GM21825 (cell line): Measurements from ENCODE around the gene FOXQ1.
"Not testable (repeated sequence)": the region's sequence is repeated elsewhere in the genome, so short reads cannot be mapped to it uniquely, and the experiment has no call there.

ENCODE experiments used
- ATAC-seq: cut with Tn5 transposase; IDR thresholded peaks from one replicate; pipeline ENCODE4 v1.9.1; 2021; ENCODE audit warnings: mild to moderate bottlenecking, moderate library complexity; ENCODE audit not compliant: unreplicated experiment

FOXQ1 gene

GRCh38 chr6:1321738-1322137 lies 9.8 kb downstream of the FOXQ1 start:
- ATAC-seq, result no peak

- no peak for ATAC-seq
These were observed 10.3 kb downstream of the FOXQ1 start for GRCh38 chr6:1322156-1322555.

GRCh38 chr6:1322696-1323219 lies 10.9 kb downstream of the FOXQ1 start:
- ATAC-seq, result no peak

- ATAC-seq, result no peak
These were observed 13.0 kb downstream of the FOXQ1 start for GRCh38 chr6:1324936-1325335.

- no peak for ATAC-seq
These were observed 13.8 kb downstream of the FOXQ1 start for GRCh38 chr6:1325461-1326309.

- ATAC-seq, result no peak
These were observed 14.7 kb downstream of the FOXQ1 start for GRCh38 chr6:1326535-1327121.

GRCh38 chr6:1327630-1328029 lies 15.7 kb downstream of the FOXQ1 start:
- no peak for ATAC-seq

GRCh38 chr6:1328129-1328800 lies 16.4 kb downstream of the FOXQ1 start:
- no peak for ATAC-seq

- no peak for ATAC-seq
These were observed 17.8 kb downstream of the FOXQ1 start for GRCh38 chr6:1329708-1330107.

- no peak for ATAC-seq
These were observed 22.8 kb downstream of the FOXQ1 start for GRCh38 chr6:1334684-1335083.

- no peak for ATAC-seq
These were observed 23.6 kb downstream of the FOXQ1 start for GRCh38 chr6:1335367-1336037.

GRCh38 chr6:1336246-1336843 lies 24.4 kb downstream of the FOXQ1 start:
- ATAC-seq, result no peak

- no peak for ATAC-seq
These were observed 25.9 kb downstream of the FOXQ1 start for GRCh38 chr6:1337791-1338190.

GRCh38 chr6:1346101-1346500 lies 34.2 kb downstream of the FOXQ1 start:
- ATAC-seq, result no peak

- no peak for ATAC-seq
These were observed 34.7 kb downstream of the FOXQ1 start for GRCh38 chr6:1346558-1347091.

GRCh38 chr6:1347161-1347560 lies 35.3 kb downstream of the FOXQ1 start:
- no peak for ATAC-seq

GRCh38 chr6:1348675-1349074 lies 36.8 kb downstream of the FOXQ1 start:
- ATAC-seq, result no peak

- no peak for ATAC-seq
These were observed 37.8 kb downstream of the FOXQ1 start for GRCh38 chr6:1349655-1350054.

- ATAC-seq, result no peak
These were observed 39.6 kb downstream of the FOXQ1 start for GRCh38 chr6:1351381-1352008.

GRCh38 chr6:1355068-1355467 lies 43.2 kb downstream of the FOXQ1 start:
- ATAC-seq, result not testable (repeated sequence)
